ENCODE results near the gene S100A7A. TPM values are rescaled to one million over a fixed set of nuclear protein-coding genes. Genes with fewer than 3 reads are reported as not detected.

S100A7A gene
- under 1 TPM in 5 of 8 experiments, not detected in 3; 0.10 to 0.66 (median 0.14) TPM for total RNA-seq

- Histone ChIP-seq H3K4me3 (no peak within 1 kb of the TSS), H3K27ac (no peak within 1 kb of the TSS), H3K4me1 (replicated peaks in 1 of 2) (no peaks in the 10 kb centered on the region)
- 20 to 65% (median 56%) methylated on average over 1 to 5 of the region's 6 CpGs; no CpG with 5 or more reads in 4 of the 10 experiments for WGBS, 10 experiments
- ATAC-seq (replicated peaks in 6 of 8): no peak
- in situ Hi-C loops (cut with MboI; ENCODE audit: low pct_unique_long_range_greater_than_20kb in 2 of 9, low sequenced_read_pairs in 9 of 9, unreplicated experiment in 9 of 9): no loop called here
These were observed at the start of gene S100A7A for GRCh38 chr1:153415850-153416570. TSS of gene S100A7A (plus strand) at chr1:153416520. CDS start at chr1:153418083, 1,563 bp downstream.

DNA sequence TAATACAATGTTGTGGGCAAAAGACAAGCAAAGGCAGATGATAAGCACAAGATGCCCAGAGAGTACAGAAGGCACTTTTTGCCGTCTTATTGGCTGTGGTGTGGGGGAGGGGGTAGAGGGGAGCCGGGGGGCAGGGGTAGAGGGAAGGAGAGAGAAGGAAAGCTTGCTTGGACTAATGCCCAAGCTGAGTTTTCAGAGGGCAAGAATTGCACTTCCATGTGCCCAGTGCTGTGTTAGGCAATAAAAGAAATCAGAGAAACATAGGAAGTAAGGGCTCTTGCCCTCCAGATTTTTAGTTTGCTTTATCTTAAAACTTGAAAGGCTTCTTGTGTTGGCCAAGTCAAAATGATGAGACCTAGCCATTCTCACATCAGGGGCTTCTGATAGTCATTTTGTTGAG, 49.2 kb upstream of the S100A7A start:
- no peak for ATAC-seq (replicated peaks in 6 of 8)
- WGBS, 10 experiments: 57% methylated on average over 1 of the region's 2 CpGs; no CpG with 5 or more reads in 9 of the 10 experiments
- in situ Hi-C loops (cut with MboI; ENCODE audit: low pct_unique_long_range_greater_than_20kb in 2 of 9, low sequenced_read_pairs in 9 of 9, unreplicated experiment in 9 of 9): loop anchor here in 3 of 9 experiments (25.0 kb wide), 2 partner anchors 120 to 620 kb away; partner anchors contain the start of genes JTB (in 1 of the 3), RAB13 (in 1 of the 3) and RPS27 (in 1 of the 3)
- Histone ChIP-seq H3K4me1 (replicated peaks in 1 of 2) (no peaks in the 10 kb centered on the region), H3K4me3 (no peak overlapping the region), H3K27ac (no peak overlapping the region)

DNA sequence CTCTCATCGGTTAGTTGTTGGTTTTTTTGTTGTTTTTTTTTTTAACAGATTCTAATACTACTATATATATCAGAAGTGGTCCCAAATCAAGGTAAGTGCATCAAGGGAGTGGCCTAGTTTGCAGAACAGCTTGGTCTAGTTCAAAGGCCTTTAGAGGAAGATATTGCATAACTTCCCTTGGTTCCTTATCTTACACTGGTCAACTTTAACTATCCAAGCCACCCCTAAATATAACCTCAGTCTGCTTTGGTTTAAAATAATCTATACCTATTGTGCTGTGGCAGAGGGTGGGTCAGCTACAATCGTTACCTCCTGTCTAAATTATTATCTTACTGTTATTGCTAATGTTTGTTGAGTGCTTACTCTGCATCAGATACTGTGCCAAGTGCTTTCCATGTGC, 47.8 kb upstream of the S100A7A start:
- in situ Hi-C loops (cut with MboI; ENCODE audit: low pct_unique_long_range_greater_than_20kb in 2 of 9, low sequenced_read_pairs in 9 of 9, unreplicated experiment in 9 of 9): loop anchor here in 3 of 9 experiments (25.0 kb wide), 2 partner anchors 119 to 619 kb away; partner anchors contain the start of genes JTB (in 1 of the 3), RAB13 (in 1 of the 3) and RPS27 (in 1 of the 3)
- no peak overlapping the region for H3K4me3 ChIP-seq
- no peak for ATAC-seq (replicated peaks in 6 of 8)
- no peak overlapping the region for H3K27ac ChIP-seq
- 0 to 80% (median 29%) methylated on average over 1 to 2 of the region's 2 CpGs for WGBS, 10 experiments
- no peaks in the 10 kb centered on the region for H3K4me1 ChIP-seq (replicated peaks in 1 of 2)

DNA sequence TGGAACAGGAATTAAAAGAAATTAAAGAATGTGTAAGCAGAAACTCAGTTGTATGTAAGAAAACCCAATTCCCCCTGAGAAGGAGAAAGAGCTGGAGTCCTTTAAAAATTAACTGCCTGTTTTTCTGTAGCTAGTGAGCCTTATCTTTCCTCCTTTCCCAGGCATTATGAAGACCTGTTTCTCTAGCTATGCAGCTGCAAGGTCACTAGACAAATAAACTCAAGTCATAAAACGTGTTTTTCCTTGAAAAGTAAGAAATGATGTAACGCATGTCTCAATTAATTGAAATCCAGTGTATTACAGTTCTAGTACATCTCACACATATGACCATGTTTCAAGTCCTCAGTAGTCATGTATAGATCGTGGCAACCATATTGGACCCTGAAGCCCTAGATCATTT, 46.2 kb upstream of the S100A7A start:
- Histone ChIP-seq H3K4me1 (replicated peaks in 1 of 2) (no peaks in the 10 kb centered on the region), H3K27ac (no peak overlapping the region), H3K4me3 (no peak overlapping the region)
- WGBS, 10 experiments: 20 to 70% (median 45%) methylated on average over 1 to 3 of the region's 3 CpGs
- in situ Hi-C loops (cut with MboI; ENCODE audit: low pct_unique_long_range_greater_than_20kb in 2 of 9, low sequenced_read_pairs in 9 of 9, unreplicated experiment in 9 of 9): loop anchor here in 3 of 9 experiments (25.0 kb wide), 2 partner anchors 117 to 617 kb away; partner anchors contain the start of genes JTB (in 1 of the 3), RAB13 (in 1 of the 3) and RPS27 (in 1 of the 3)
- ATAC-seq (replicated peaks in 6 of 8): no peak

GRCh38 chr1:153371231-153371630, 45.1 kb upstream of the S100A7A start:
- H3K4me3 ChIP-seq: no peak overlapping the region
- no peaks in the 10 kb centered on the region for H3K4me1 ChIP-seq (replicated peaks in 1 of 2)
- no peak for ATAC-seq (replicated peaks in 6 of 8)
- 40 to 63% (median 60%) methylated on average over 1 of the region's 1 CpG; no CpG with 5 or more reads in 7 of the 10 experiments for WGBS, 10 experiments
- H3K27ac ChIP-seq: no peak overlapping the region
- in situ Hi-C loops (cut with MboI; ENCODE audit: low pct_unique_long_range_greater_than_20kb in 2 of 9, low sequenced_read_pairs in 9 of 9, unreplicated experiment in 9 of 9): loop anchor here in 3 of 9 experiments (25.0 kb wide), 2 partner anchors 116 to 616 kb away; partner anchors contain the start of genes JTB (in 1 of the 3), RAB13 (in 1 of the 3) and RPS27 (in 1 of the 3)

GRCh38 chr1:153372571-153372970, 43.7 kb upstream of the S100A7A start:
- Histone ChIP-seq H3K4me3 (no peak overlapping the region), H3K27ac (no peak overlapping the region), H3K4me1 (replicated peaks in 1 of 2) (no peaks in the 10 kb centered on the region)
- 17 to 91% (median 50%) methylated on average over 2 of the region's 2 CpGs; no CpG with 5 or more reads in 1 of the 10 experiments for WGBS, 10 experiments
- in situ Hi-C loops (cut with MboI; ENCODE audit: low pct_unique_long_range_greater_than_20kb in 2 of 9, low sequenced_read_pairs in 9 of 9, unreplicated experiment in 9 of 9): loop anchor here in 3 of 9 experiments (25.0 kb wide), 2 partner anchors 115 to 615 kb away; partner anchors contain the start of genes JTB (in 1 of the 3), RAB13 (in 1 of the 3) and RPS27 (in 1 of the 3)
- no peak for ATAC-seq (replicated peaks in 6 of 8)

DNA sequence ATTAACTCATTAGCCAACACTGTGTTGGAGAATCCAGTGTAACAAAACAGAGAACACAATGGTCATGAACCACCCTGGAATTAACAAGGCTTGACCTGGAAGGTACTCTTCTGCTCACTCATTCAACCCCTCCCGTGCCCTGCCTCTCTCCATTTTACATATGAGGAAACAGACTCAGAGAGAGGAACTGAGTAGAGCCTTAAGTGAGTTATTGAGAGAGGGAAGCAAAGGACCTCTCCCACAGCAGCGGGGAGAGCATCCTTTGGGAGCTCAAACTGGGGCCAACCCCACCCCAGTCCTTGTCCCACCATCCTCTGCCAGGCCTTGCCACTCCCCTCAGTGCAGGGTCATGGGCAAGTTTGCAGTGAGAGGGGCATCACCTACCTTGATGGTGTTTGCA, 42.2 kb upstream of the S100A7A start:
- WGBS, 10 experiments: 0 to 82% (median 50%) methylated on average over 1 to 2 of the region's 2 CpGs; no CpG with 5 or more reads in 4 of the 10 experiments
- Histone ChIP-seq H3K4me3 (no peak overlapping the region), H3K27ac (no peak overlapping the region), H3K4me1 (replicated peaks in 1 of 2) (no peaks in the 10 kb centered on the region)
- in situ Hi-C loops (cut with MboI; ENCODE audit: low pct_unique_long_range_greater_than_20kb in 2 of 9, low sequenced_read_pairs in 9 of 9, unreplicated experiment in 9 of 9): loop anchor here in 3 of 9 experiments (25.0 kb wide), 2 partner anchors 113 to 613 kb away; partner anchors contain the start of genes JTB (in 1 of the 3), RAB13 (in 1 of the 3) and RPS27 (in 1 of the 3)
- peak in 1 of 8 experiments; percentile 24 for ATAC-seq (replicated peaks in 6 of 8)

- in situ Hi-C loops (cut with MboI; ENCODE audit: low pct_unique_long_range_greater_than_20kb in 2 of 9, low sequenced_read_pairs in 9 of 9, unreplicated experiment in 9 of 9): no loop called here
- H3K4me1 ChIP-seq (replicated peaks in 1 of 2): no peaks in the 10 kb centered on the region
- ATAC-seq (replicated peaks in 6 of 8): peak in 3 of 8 experiments; percentile 79 to 100 (median 97)
- 20 to 71% (median 60%) methylated on average over 1 of the region's 1 CpG; no CpG with 5 or more reads in 5 of the 10 experiments for WGBS, 10 experiments
- H3K4me3 ChIP-seq: no peak within 1 kb of the TSS
- no peak within 1 kb of the TSS for H3K27ac ChIP-seq
These were observed 40.8 kb upstream of the S100A7A start, which contains the start of gene S100A12 for GRCh38 chr1:153375511-153375910. TSS of gene S100A12 (minus strand) at chr1:153375621. CDS start at chr1:153374592, 1,029 bp downstream.

GRCh38 chr1:153379591-153379990, 36.7 kb upstream of the S100A7A start:
- in situ Hi-C loops (cut with MboI; ENCODE audit: low pct_unique_long_range_greater_than_20kb in 2 of 9, low sequenced_read_pairs in 9 of 9, unreplicated experiment in 9 of 9): no loop called here
- Histone ChIP-seq H3K27ac (no peak overlapping the region), H3K4me3 (no peak overlapping the region), H3K4me1 (replicated peaks in 1 of 2) (no peaks in the 10 kb centered on the region)
- ATAC-seq (replicated peaks in 6 of 8): no peak
- 20 to 97% (median 66%) methylated on average over 1 to 10 of the region's 10 CpGs; no CpG with 5 or more reads in 1 of the 10 experiments for WGBS, 10 experiments

GRCh38 chr1:153380711-153381110, 35.6 kb upstream of the S100A7A start:
- Histone ChIP-seq H3K27ac (no peak overlapping the region), H3K4me3 (no peak overlapping the region), H3K4me1 (replicated peaks in 1 of 2) (no peaks in the 10 kb centered on the region)
- in situ Hi-C loops (cut with MboI; ENCODE audit: low pct_unique_long_range_greater_than_20kb in 2 of 9, low sequenced_read_pairs in 9 of 9, unreplicated experiment in 9 of 9): no loop called here
- 8 to 95% (median 67%) methylated on average over 1 to 13 of the region's 23 CpGs; no CpG with 5 or more reads in 2 of the 10 experiments for WGBS, 10 experiments
- no peak for ATAC-seq (replicated peaks in 6 of 8)

DNA sequence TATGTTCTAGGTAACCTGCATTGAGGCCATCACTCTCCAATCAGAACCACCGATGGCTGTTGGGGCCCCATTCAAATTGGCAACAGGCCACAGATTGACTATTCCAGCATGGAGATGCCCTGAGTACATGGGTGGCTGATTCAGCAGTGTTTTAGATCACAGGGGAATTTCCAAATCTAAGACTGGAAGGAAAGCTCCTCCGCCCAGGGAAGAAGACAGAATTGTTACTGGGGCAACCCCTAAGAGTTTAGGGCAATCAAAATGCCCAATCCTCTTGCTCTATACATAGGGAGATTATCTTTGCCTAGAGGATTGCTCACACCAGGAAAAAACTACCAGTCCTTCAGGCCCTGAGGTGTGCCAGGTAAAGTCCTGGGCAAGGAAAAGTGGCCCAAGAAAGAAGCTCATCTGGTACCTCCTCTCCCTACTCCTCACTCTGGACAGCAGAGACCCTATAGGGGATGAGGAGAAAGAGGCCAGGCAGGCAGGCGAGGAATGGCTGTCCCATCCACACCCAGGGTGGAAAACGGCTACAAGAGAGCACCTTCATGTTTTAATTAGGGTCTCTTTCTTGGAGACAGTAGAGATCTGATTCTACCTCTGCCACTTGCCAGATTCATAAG, 31.3 kb upstream of the S100A7A start:
- WGBS, 10 experiments: 42 to 70% (median 60%) methylated on average over 1 to 4 of the region's 4 CpGs; no CpG with 5 or more reads in 4 of the 10 experiments
- no peak overlapping the region for H3K27ac ChIP-seq
- ATAC-seq (replicated peaks in 6 of 8): peak in 1 of 8 experiments; percentile 20
- in situ Hi-C loops (cut with MboI; ENCODE audit: low pct_unique_long_range_greater_than_20kb in 2 of 9, low sequenced_read_pairs in 9 of 9, unreplicated experiment in 9 of 9): no loop called here
- H3K4me1 ChIP-seq (replicated peaks in 1 of 2): no peaks in the 10 kb centered on the region
- H3K4me3 ChIP-seq: no peak overlapping the region

DNA sequence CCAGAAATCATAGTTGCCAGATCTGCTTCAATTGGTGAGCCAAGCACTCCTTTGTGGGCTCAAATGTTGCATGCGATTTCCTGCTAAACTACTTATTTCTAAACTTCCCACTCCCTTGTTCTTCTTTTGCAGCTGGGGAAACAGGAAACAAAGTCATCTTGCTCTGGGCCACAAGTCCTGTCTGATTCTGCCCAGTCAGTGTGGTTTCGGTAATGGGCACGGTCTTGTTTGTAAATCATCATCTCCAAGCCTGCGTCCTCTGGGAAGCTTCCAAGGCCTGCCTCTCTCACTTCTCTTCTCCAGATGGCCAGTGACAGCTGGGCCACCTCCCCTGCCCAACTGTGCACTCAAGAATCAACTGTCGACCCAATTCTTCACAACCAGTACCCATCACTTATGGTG, 29.8 kb upstream of the S100A7A start:
- no peak for ATAC-seq (replicated peaks in 6 of 8)
- WGBS, 10 experiments: 0 to 90% (median 73%) methylated on average over 1 to 5 of the region's 5 CpGs; no CpG with 5 or more reads in 1 of the 10 experiments
- H3K4me3 ChIP-seq: no peak overlapping the region
- H3K4me1 ChIP-seq (replicated peaks in 1 of 2): no peaks in the 10 kb centered on the region
- in situ Hi-C loops (cut with MboI; ENCODE audit: low pct_unique_long_range_greater_than_20kb in 2 of 9, low sequenced_read_pairs in 9 of 9, unreplicated experiment in 9 of 9): no loop called here
- no peak overlapping the region for H3K27ac ChIP-seq

All from motor neuron (in vitro differentiated cells).